ENCODE measurements around the gene SLC19A3.
"Not testable (repeated sequence)": the region's sequence is repeated elsewhere in the genome, so short reads cannot be mapped to it uniquely, and the experiment has no call there.

DNA sequence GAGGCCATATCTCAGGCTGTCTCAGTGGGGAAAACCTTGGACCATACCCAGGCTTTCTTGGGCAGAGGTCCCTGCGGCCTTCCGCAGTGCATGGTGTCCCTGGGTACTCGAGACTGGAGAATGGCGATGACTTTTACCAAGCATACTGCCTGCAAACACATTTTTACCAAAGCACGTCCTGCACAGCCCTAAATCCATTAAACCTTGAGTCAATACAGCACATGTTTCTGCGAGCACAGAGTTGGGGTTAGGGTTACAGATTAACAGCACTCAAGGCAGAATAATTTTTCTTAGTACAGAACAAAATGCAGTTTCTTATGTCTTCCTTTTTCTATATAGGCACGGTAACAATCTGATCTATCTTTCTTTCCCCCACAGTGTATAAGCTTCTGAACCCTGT, 5.0 kb upstream of the SLC19A3 start:
- not testable (repeated sequence) for TF ChIP-seq EZH2 (IDR thresholded peaks at IDR 0.05; ENCODE audit: insufficient read depth, poor library complexity, severe bottlenecking); EZH2phosphoT487 (IDR thresholded peaks at IDR 0.05; ENCODE audit: insufficient read depth, low read depth)
